Mucosa of descending colon (tissue), 3 donors: Measurements from ENCODE around the gene NR2F2. TPM values are rescaled to one million over a fixed set of nuclear protein-coding genes. Genes with fewer than 3 reads are reported as not detected.
A peak's percentile ranks its signal among the peaks of the same experiment; 100 is the strongest.

Source experiments
- ATAC-seq: fragments of 200-7000 bp; cut with Tn5 transposase; one replicate; pipeline ENCODE4 v1.9.1; 2020; ENCODE audit warnings: mild to moderate bottlenecking, moderate library complexity
- DNase-seq, 3 donors: peaks; one replicate each; pipeline ENCODE4 v3.0.0-alpha.2; 2020
- H3K36me3 ChIP-seq: fragments of 200-600 bp; one replicate; pipeline ENCODE4 v1.8.0; 2021; ENCODE audit warnings: low read depth, mild to moderate bottlenecking
- H3K4me1 ChIP-seq: fragments of 200-600 bp; one replicate; pipeline ENCODE4 v1.8.0; 2021; ENCODE audit warnings: low read depth, mild to moderate bottlenecking
- H3K4me3 ChIP-seq: fragments of 200-600 bp; one replicate; pipeline ENCODE4 v1.8.0; 2021; ENCODE audit warnings: mild to moderate bottlenecking
- H3K9me3 ChIP-seq: fragments of 200-600 bp; one replicate; pipeline ENCODE4 v1.8.0; 2021; ENCODE audit warnings: mild to moderate bottlenecking
- CTCF ChIP-seq: fragments of 200-600 bp; IDR thresholded peaks from one replicate; pipeline ENCODE4 v1.8.0; 2022; ENCODE audit warnings: antibody characterized with exemption, mild to moderate bottlenecking
- intact Hi-C, 2 donors: fragments of 100-400 bp; cut with DNase I in 1 of 2; cut with micrococcal nuclease in 1 of 2; formaldehyde crosslinking; loops; one replicate each; pipeline versions ENCODE4 v1.11.0 to v1.11.1; 2022; cut with DNase I, micrococcal nuclease
- total RNA-seq, 3 donors: library from RNA; stranded (reverse); fragmentation: NEBNext Ultra II Directional in 2 of 3; extraction: Animal tissue kit (Norgen Biotek cat#: 25700) in 2 of 3; gene quantifications; one replicate each; pipeline versions ENCODE4 v1.2.1 to v1.2.4, GENCODE V29; 2021 to 2023
- donor health status: DM: no; HTN: no; CAD: no; lungs with moderate emphysema.
- donor health status: DM: no; HTN: no; CAD: no.
- donor health status: DM: no; HTN: yes; CAD: no.

The NR2F2 gene
- total RNA-seq, 3 donors from 2014 or later: 31.9 to 79.3 (median 36.8) TPM

GRCh38 chr15:96326328-96327154 is 4.0 kb upstream of the NR2F2 start:
- intact Hi-C loops: no loop called here
- DNase-seq: peak; percentile 36 to 54 (median 47)

GRCh38 chr15:96327155-96327741 is 3.3 kb upstream of the NR2F2 start:
- Histone ChIP-seq H3K36me3 (no peaks in the 10 kb centered on the region), H3K9me3 (no peaks in the 10 kb centered on the region), H3K4me3 (peak overlapping the region; percentile 14), H3K4me1 (peaks cover 13% of the 10 kb centered on the region)
- intact Hi-C loops: no loop called here
- peak; percentile 23 for TF ChIP-seq CTCF
- peak; percentile 40 for ATAC-seq
- peak in 1 of 3 donors; percentile 72 for DNase-seq

More at GRCh38 chr15:96326328-96327154, 4.0 kb upstream of the NR2F2 start:
- no peak for ATAC-seq
- TF ChIP-seq CTCF: no peak
- Histone ChIP-seq H3K9me3 (no peaks in the 10 kb centered on the region), H3K36me3 (no peaks in the 10 kb centered on the region), H3K4me1 (peaks cover 16% of the 10 kb centered on the region), H3K4me3 (peak overlapping the region; percentile 14)

GRCh38 chr15:96328181-96328876 is 2.2 kb upstream of the NR2F2 start:
- no peak for TF ChIP-seq CTCF
- Histone ChIP-seq H3K9me3 (no peaks in the 10 kb centered on the region), H3K4me3 (no peak overlapping the region), H3K4me1 (peaks cover 13% of the 10 kb centered on the region), H3K36me3 (no peaks in the 10 kb centered on the region)
- DNase-seq: no peak
- ATAC-seq: no peak
- intact Hi-C loops: no loop called here

GRCh38 chr15:96328877-96329195 is 1.7 kb upstream of the NR2F2 start:
- no peak overlapping the region for H3K4me3 ChIP-seq
- peaks cover 13% of the 10 kb centered on the region for H3K4me1 ChIP-seq
- intact Hi-C loops: no loop called here
- H3K9me3 ChIP-seq: no peaks in the 10 kb centered on the region
- H3K36me3 ChIP-seq: no peaks in the 10 kb centered on the region
- no peak for TF ChIP-seq CTCF
- DNase-seq (no peak), ATAC-seq (no peak)

- DNase-seq (no peak), ATAC-seq (no peak)
- no peak for TF ChIP-seq CTCF
- Histone ChIP-seq H3K36me3 (no peaks in the 10 kb centered on the region), H3K4me1 (peaks cover 13% of the 10 kb centered on the region), H3K9me3 (no peaks in the 10 kb centered on the region), H3K4me3 (peak overlapping the region; percentile 14)
- intact Hi-C loops: no loop called here
Observed at GRCh38 chr15:96329403-96329981, 1.0 kb upstream of the NR2F2 start.
